Epithelial cell of proximal tubule (primary cell): ENCODE results near the gene ECT2. TPM values are rescaled to one million over a fixed set of nuclear protein-coding genes. Genes with fewer than 3 reads are reported as not detected.
A peak's percentile ranks its signal among the peaks of the same experiment; 100 is the strongest.
"Not testable (repeated sequence)": the region's sequence is repeated elsewhere in the genome, so short reads cannot be mapped to it uniquely, and the experiment has no call there.

Experiments
- DNase-seq: peaks from one replicate; pipeline ENCODE4 v3.0.0-alpha.2; 2011; ENCODE audit warnings: low read depth
- H3K4me3 ChIP-seq: 2 replicates; pipeline ENCODE4 v1.5.1; 2011; ENCODE audit warnings: low read depth, mild to moderate bottlenecking, low read length
- CTCF ChIP-seq: conservative IDR thresholded peaks from 2 replicates; pipeline ENCODE4 v1.5.1; 2012; ENCODE audit warnings: low read depth, mild to moderate bottlenecking, low read length
- total RNA-seq: library from RNA; depleted of rRNA; stranded (reverse); fragments of >200 nt; gene quantifications from 2 replicates; pipeline ENCODE4 v1.2.3, GENCODE V29; 2015

The ECT2 gene
- total RNA-seq, 1 donor from 2014 or later = 98.8 TPM

GRCh38 chr3:172820492-172820891 lies 70.0 kb downstream of the ECT2 start:
- DNase-seq = no peak
- no peak overlapping the region for H3K4me3 ChIP-seq
- TF ChIP-seq CTCF = no peak

DNA sequence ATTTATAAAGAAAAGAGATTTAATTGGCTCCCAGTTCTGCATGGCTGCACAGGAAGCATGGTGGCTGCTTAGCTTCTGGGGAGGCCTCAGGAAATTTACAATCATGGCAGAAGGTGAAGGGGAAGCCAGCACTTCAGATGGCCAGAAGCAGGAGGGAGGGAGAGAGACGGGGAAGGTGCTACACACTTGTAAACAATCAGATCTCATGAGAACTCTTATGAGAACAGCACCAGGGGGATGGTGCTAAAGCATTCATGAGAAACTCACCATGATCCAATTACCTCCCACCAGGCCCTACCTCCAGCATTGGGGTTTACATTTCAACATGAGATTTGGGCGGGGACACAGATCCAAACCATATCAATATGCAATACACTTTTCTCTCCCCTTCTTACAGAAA lies 73.7 kb downstream of the ECT2 start:
- no peak for DNase-seq

DNA sequence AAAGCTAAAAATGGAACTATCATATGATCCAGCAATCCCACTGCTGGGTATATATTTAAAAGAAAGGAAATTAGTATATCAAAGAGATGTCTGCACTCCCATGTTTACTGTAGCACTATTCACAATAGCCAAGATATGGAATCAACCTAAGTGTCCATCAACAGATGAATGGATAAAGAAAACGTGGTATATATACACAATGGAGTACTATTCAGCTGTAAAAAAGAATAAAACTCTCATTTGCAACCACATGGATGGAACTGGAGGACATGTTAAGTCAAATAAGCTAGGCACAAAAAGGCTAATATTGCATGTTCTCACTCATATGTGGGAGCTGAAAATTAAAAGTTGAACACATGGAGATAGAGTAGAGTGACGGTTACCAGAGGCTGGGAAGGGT lies 76.7 kb downstream of the ECT2 start:
- H3K4me3 ChIP-seq, DNase-seq: not testable (repeated sequence)

More for the DNA sequence above, 73.7 kb downstream of the ECT2 start:
- no peak for TF ChIP-seq CTCF
- no peak overlapping the region for H3K4me3 ChIP-seq

- no peak for DNase-seq
- TF ChIP-seq CTCF = no peak
These were observed 82.5 kb downstream of the ECT2 start for GRCh38 chr3:172832983-172833382.

DNA sequence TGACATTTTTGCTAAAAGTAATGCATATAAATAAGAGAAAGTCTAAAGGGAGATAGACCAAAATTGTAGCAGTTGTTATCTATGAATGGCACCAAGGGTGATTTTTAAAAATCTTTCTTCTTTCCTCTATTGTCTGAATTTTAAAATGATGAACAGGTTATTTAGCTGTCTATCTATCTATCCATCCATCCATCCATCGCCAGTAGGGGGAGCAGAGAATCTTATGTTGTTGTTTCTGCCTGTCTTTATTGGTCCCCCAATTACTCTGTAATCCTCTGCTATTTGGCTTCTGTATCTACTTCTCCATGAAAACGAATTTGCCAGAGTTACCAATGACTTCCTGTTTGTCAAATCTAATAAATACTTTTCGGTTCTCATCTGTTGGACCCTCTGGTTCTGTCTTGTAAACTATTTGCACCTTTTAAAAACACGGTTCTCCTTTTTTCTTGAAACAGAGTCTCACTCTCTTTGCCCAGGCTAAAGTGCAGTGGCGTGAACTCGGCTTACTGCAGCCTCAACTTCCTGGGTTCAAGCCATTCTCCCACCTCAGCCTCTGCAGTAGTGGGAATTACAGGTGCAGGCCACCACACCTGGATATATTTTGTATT lies 86.0 kb downstream of the ECT2 start:
- no peak for DNase-seq
- TF ChIP-seq CTCF = peak; percentile 84
- no peak overlapping the region for H3K4me3 ChIP-seq

More at GRCh38 chr3:172832983-172833382, 82.5 kb downstream of the ECT2 start:
- H3K4me3 ChIP-seq = no peak overlapping the region

DNA sequence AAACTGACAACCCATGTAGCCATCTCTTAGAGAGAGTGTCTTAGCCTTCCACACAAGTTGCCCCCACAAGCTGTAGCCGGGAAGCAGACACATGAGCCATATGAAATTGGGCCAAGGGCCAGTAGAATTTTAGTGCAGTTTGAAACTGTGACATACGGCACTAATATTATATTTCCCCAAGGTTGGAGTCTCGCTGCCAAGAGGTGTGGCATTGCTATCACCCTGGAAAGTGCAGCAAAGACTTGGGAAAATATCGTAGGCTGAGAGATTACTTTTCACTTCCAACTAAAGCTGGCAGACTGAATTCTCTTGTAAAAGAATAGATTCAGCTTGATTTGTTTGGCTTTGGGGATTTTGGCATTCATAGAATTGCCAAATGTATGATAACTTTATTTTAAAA lies 89.2 kb downstream of the ECT2 start:
- H3K4me3 ChIP-seq = no peak overlapping the region
- TF ChIP-seq CTCF = no peak
- no peak for DNase-seq

GRCh38 chr3:172840463-172840862 lies 89.9 kb downstream of the ECT2 start:
- no peak overlapping the region for H3K4me3 ChIP-seq
- no peak for DNase-seq
- no peak for TF ChIP-seq CTCF
